ENCODE data around the gene CALHM4. TPM values are rescaled to one million over a fixed set of nuclear protein-coding genes. Genes with fewer than 3 reads are reported as not detected.

CALHM4 gene
- total RNA-seq, 3 donors from 2014 or later (not counting 1 experiment from before 2014, with no cell fraction given) = not detected

GRCh38 chr6:116512111-116512559, 41.4 kb upstream of the CALHM4 start:
- Histone ChIP-seq H3K4me1 (ENCODE audit: control insufficient read depth, insufficient read depth, low read length) (no peaks in the 10 kb centered on the region), H3K9me3 (ENCODE audit: control insufficient read depth, insufficient read depth, low read length) (no peaks in the 10 kb centered on the region), H3K27me3 (ENCODE audit: control insufficient read depth, insufficient read depth, low read length) (no peaks in the 10 kb centered on the region), H3K27ac (ENCODE audit: low read length) (no peak overlapping the region), H3K4me3 (ENCODE audit: low read length) (no peak overlapping the region), H3K36me3 (ENCODE audit: control insufficient read depth, insufficient read depth, low read length) (no peaks in the 10 kb centered on the region)
- Mint-ChIP-seq H3K4me3 (no peak overlapping the region), H3K27me3 (ENCODE audit: low read depth in 2 of 2) (peaks cover 4 to 27% of the 10 kb centered on the region in 2 donors), H3K4me1 (no peaks in the 10 kb centered on the region), H3K36me3 (no peaks in the 10 kb centered on the region), H3K27ac (no peak overlapping the region), H3K9me3 (no peaks in the 10 kb centered on the region)
- intact Hi-C loops (cut with micrococcal nuclease) = no loop called here
- TF ChIP-seq CTCF (IDR thresholded peaks at IDR 0.05) = no peak
- ATAC-seq = no peak
- 63% methylated on average over 3 of the region's 4 CpGs for WGBS (ENCODE audit: insufficient coverage)
- DNase-seq = no peak

- ATAC-seq = no peak
- no peak overlapping the region for H3K27ac ChIP-seq (ENCODE audit: low read length)
- intact Hi-C loops (cut with micrococcal nuclease) = no loop called here
Observed at GRCh38 chr6:116512734-116513133, 40.8 kb upstream of the CALHM4 start.

GRCh38 chr6:116513224-116513875, 40.2 kb upstream of the CALHM4 start:
- Mint-ChIP-seq H3K4me3 (no peak overlapping the region), H3K36me3 (no peaks in the 10 kb centered on the region), H3K9me3 (no peaks in the 10 kb centered on the region), H3K27me3 (ENCODE audit: low read depth in 2 of 2) (peaks cover 8 to 32% of the 10 kb centered on the region in 2 donors), H3K27ac (no peak overlapping the region), H3K4me1 (no peaks in the 10 kb centered on the region)
- Histone ChIP-seq H3K9me3 (ENCODE audit: control insufficient read depth, insufficient read depth, low read length) (no peaks in the 10 kb centered on the region), H3K36me3 (ENCODE audit: control insufficient read depth, insufficient read depth, low read length) (no peaks in the 10 kb centered on the region), H3K27ac (ENCODE audit: low read length) (no peak overlapping the region), H3K27me3 (ENCODE audit: control insufficient read depth, insufficient read depth, low read length) (no peaks in the 10 kb centered on the region), H3K4me1 (ENCODE audit: control insufficient read depth, insufficient read depth, low read length) (no peaks in the 10 kb centered on the region), H3K4me3 (ENCODE audit: low read length) (no peak overlapping the region)
- intact Hi-C loops (cut with micrococcal nuclease) = no loop called here
- DNase-seq (no peak), ATAC-seq (no peak)
- no peak for TF ChIP-seq CTCF (IDR thresholded peaks at IDR 0.05)
- WGBS (ENCODE audit: insufficient coverage) = 82% methylated on average over 2 of the region's 2 CpGs

More at GRCh38 chr6:116512734-116513133, 40.8 kb upstream of the CALHM4 start:
- no peak overlapping the region for H3K27ac Mint-ChIP-seq
- H3K36me3 Mint-ChIP-seq = no peaks in the 10 kb centered on the region
- no peak for DNase-seq
- no peak overlapping the region for H3K4me3 Mint-ChIP-seq
- H3K4me1 Mint-ChIP-seq = no peaks in the 10 kb centered on the region
- Histone ChIP-seq H3K9me3 (ENCODE audit: control insufficient read depth, insufficient read depth, low read length) (no peaks in the 10 kb centered on the region), H3K4me1 (ENCODE audit: control insufficient read depth, insufficient read depth, low read length) (no peaks in the 10 kb centered on the region), H3K36me3 (ENCODE audit: control insufficient read depth, insufficient read depth, low read length) (no peaks in the 10 kb centered on the region), H3K27me3 (ENCODE audit: control insufficient read depth, insufficient read depth, low read length) (no peaks in the 10 kb centered on the region), H3K4me3 (ENCODE audit: low read length) (no peak overlapping the region)
- no peak for TF ChIP-seq CTCF (IDR thresholded peaks at IDR 0.05)
- peaks cover 4 to 27% of the 10 kb centered on the region in 2 donors for H3K27me3 Mint-ChIP-seq (ENCODE audit: low read depth in 2 of 2)
- no peaks in the 10 kb centered on the region for H3K9me3 Mint-ChIP-seq

- H3K4me3 Mint-ChIP-seq = no peak overlapping the region
- H3K27me3 Mint-ChIP-seq (ENCODE audit: low read depth in 2 of 2) = peaks cover 8 to 32% of the 10 kb centered on the region in 2 donors
- H3K27ac ChIP-seq (ENCODE audit: low read length) = no peak overlapping the region
- no peaks in the 10 kb centered on the region for H3K4me1 ChIP-seq (ENCODE audit: control insufficient read depth, insufficient read depth, low read length)
- H3K9me3 Mint-ChIP-seq = no peaks in the 10 kb centered on the region
- no peaks in the 10 kb centered on the region for H3K36me3 Mint-ChIP-seq
- H3K36me3 ChIP-seq (ENCODE audit: control insufficient read depth, insufficient read depth, low read length) = no peaks in the 10 kb centered on the region
- H3K27ac Mint-ChIP-seq = no peak overlapping the region
- no peaks in the 10 kb centered on the region for H3K4me1 Mint-ChIP-seq
- DNase-seq = no peak
- no peaks in the 10 kb centered on the region for H3K9me3 ChIP-seq (ENCODE audit: control insufficient read depth, insufficient read depth, low read length)
- intact Hi-C loops (cut with micrococcal nuclease) = no loop called here
- WGBS (ENCODE audit: insufficient coverage) = 61% methylated on average over 4 of the region's 4 CpGs
- H3K4me3 ChIP-seq (ENCODE audit: low read length) = no peak overlapping the region
- H3K27me3 ChIP-seq (ENCODE audit: control insufficient read depth, insufficient read depth, low read length) = no peaks in the 10 kb centered on the region
- no peak for ATAC-seq
- TF ChIP-seq CTCF (IDR thresholded peaks at IDR 0.05) = no peak
Observed at GRCh38 chr6:116514111-116514510, 39.4 kb upstream of the CALHM4 start.

All from natural killer cell (primary cell).